Stimulated activated memory B cell treated with anti-CD40 and anti-IgM and Interleukin-4, amounts not matched to agents 10 μg/mL and 1 μg/mL and 100 μg/mL, for 72 hours (primary cell): ENCODE data around the gene SOX5.

Experiments used
- ATAC-seq: fragments of 150-1000 bp; cut with Tn5 transposase; 2 replicates; pipeline ENCODE4 v1.10.0; 2021
- H3K27ac Mint-ChIP-seq: one replicate; pipeline ENCODE4 v1.8.0; 2022; ENCODE audit warnings: mild to moderate bottlenecking, mixed read lengths
- H3K27me3 Mint-ChIP-seq: one replicate; pipeline ENCODE4 v1.8.0; 2022; ENCODE audit warnings: mixed read lengths
- H3K36me3 Mint-ChIP-seq: one replicate; pipeline ENCODE4 v1.8.0; 2022; ENCODE audit warnings: mixed read lengths
- H3K4me1 Mint-ChIP-seq: one replicate; pipeline ENCODE4 v1.8.0; 2022; ENCODE audit warnings: mixed read lengths
- H3K4me3 Mint-ChIP-seq: one replicate; pipeline ENCODE4 v1.8.0; 2022; ENCODE audit warnings: mild to moderate bottlenecking, moderate library complexity, mixed read lengths
- H3K9me3 Mint-ChIP-seq: one replicate; pipeline ENCODE4 v1.8.0; 2022; ENCODE audit warnings: mixed read lengths

The SOX5 gene

GRCh38 chr12:23931176-23931575 is 18.3 kb downstream of the SOX5 start:
- H3K4me3 Mint-ChIP-seq, result no peak overlapping the region
- no peaks in the 10 kb centered on the region for H3K9me3 Mint-ChIP-seq
- H3K27ac Mint-ChIP-seq, result no peak overlapping the region
- H3K27me3 Mint-ChIP-seq, result no peaks in the 10 kb centered on the region
- no peaks in the 10 kb centered on the region for H3K4me1 Mint-ChIP-seq
- no peak for ATAC-seq
- no peaks in the 10 kb centered on the region for H3K36me3 Mint-ChIP-seq

GRCh38 chr12:23930599-23930998 is 18.9 kb downstream of the SOX5 start:
- H3K27ac Mint-ChIP-seq, result no peak overlapping the region
- no peak for ATAC-seq
- no peak overlapping the region for H3K4me3 Mint-ChIP-seq
- no peaks in the 10 kb centered on the region for H3K9me3 Mint-ChIP-seq
- no peaks in the 10 kb centered on the region for H3K27me3 Mint-ChIP-seq
- no peaks in the 10 kb centered on the region for H3K36me3 Mint-ChIP-seq
- H3K4me1 Mint-ChIP-seq, result no peaks in the 10 kb centered on the region

- no peak overlapping the region for H3K4me3 Mint-ChIP-seq
- no peak overlapping the region for H3K27ac Mint-ChIP-seq
- H3K27me3 Mint-ChIP-seq, result no peaks in the 10 kb centered on the region
- ATAC-seq, result no peak
- H3K36me3 Mint-ChIP-seq, result no peaks in the 10 kb centered on the region
- H3K4me1 Mint-ChIP-seq, result no peaks in the 10 kb centered on the region
- H3K9me3 Mint-ChIP-seq, result no peaks in the 10 kb centered on the region
These were observed 19.6 kb downstream of the SOX5 start for GRCh38 chr12:23929906-23930305.

- Mint-ChIP-seq H3K27ac (no peak overlapping the region), H3K9me3 (no peaks in the 10 kb centered on the region), H3K4me1 (no peaks in the 10 kb centered on the region), H3K4me3 (no peak overlapping the region), H3K27me3 (no peaks in the 10 kb centered on the region), H3K36me3 (no peaks in the 10 kb centered on the region)
- ATAC-seq, result no peak
These were observed 21.6 kb downstream of the SOX5 start for GRCh38 chr12:23927907-23928306.

- H3K4me1 Mint-ChIP-seq, result no peaks in the 10 kb centered on the region
- H3K4me3 Mint-ChIP-seq, result no peak overlapping the region
- ATAC-seq, result no peak
- H3K27ac Mint-ChIP-seq, result no peak overlapping the region
- H3K36me3 Mint-ChIP-seq, result no peaks in the 10 kb centered on the region
- H3K9me3 Mint-ChIP-seq, result no peaks in the 10 kb centered on the region
- no peaks in the 10 kb centered on the region for H3K27me3 Mint-ChIP-seq
These were observed 28.2 kb downstream of the SOX5 start for GRCh38 chr12:23921099-23921856.

- Mint-ChIP-seq H3K27me3 (no peaks in the 10 kb centered on the region), H3K4me3 (no peak overlapping the region), H3K36me3 (no peaks in the 10 kb centered on the region), H3K4me1 (no peaks in the 10 kb centered on the region), H3K27ac (no peak overlapping the region), H3K9me3 (no peaks in the 10 kb centered on the region)
- ATAC-seq, result no peak
These were observed 37.9 kb downstream of the SOX5 start for GRCh38 chr12:23911574-23911973.

- ATAC-seq, result no peak
- Mint-ChIP-seq H3K27ac (no peak overlapping the region), H3K4me3 (no peak overlapping the region), H3K9me3 (no peaks in the 10 kb centered on the region), H3K27me3 (no peaks in the 10 kb centered on the region), H3K36me3 (no peaks in the 10 kb centered on the region), H3K4me1 (no peaks in the 10 kb centered on the region)
These were observed 39.9 kb downstream of the SOX5 start for GRCh38 chr12:23909551-23909950.

- Mint-ChIP-seq H3K9me3 (peaks cover 2% of the 10 kb centered on the region), H3K27me3 (no peaks in the 10 kb centered on the region), H3K36me3 (no peaks in the 10 kb centered on the region), H3K4me1 (no peaks in the 10 kb centered on the region), H3K4me3 (no peak overlapping the region), H3K27ac (no peak overlapping the region)
- ATAC-seq, result no peak
These were observed 43.1 kb downstream of the SOX5 start for GRCh38 chr12:23906329-23906728.

GRCh38 chr12:23899434-23899833 is 50.0 kb downstream of the SOX5 start:
- Mint-ChIP-seq H3K27me3 (no peaks in the 10 kb centered on the region), H3K4me1 (no peaks in the 10 kb centered on the region)

GRCh38 chr12:23898121-23898520 is 51.3 kb downstream of the SOX5 start:
- H3K4me3 Mint-ChIP-seq, result no peak overlapping the region
- H3K9me3 Mint-ChIP-seq, result peaks cover 3% of the 10 kb centered on the region
- no peak overlapping the region for H3K27ac Mint-ChIP-seq
- H3K36me3 Mint-ChIP-seq, result no peaks in the 10 kb centered on the region
- no peaks in the 10 kb centered on the region for H3K27me3 Mint-ChIP-seq
- no peaks in the 10 kb centered on the region for H3K4me1 Mint-ChIP-seq
- no peak for ATAC-seq

More at GRCh38 chr12:23899434-23899833, 50.0 kb downstream of the SOX5 start:
- Mint-ChIP-seq H3K36me3 (no peaks in the 10 kb centered on the region), H3K9me3 (peaks cover 3% of the 10 kb centered on the region), H3K27ac (no peak overlapping the region), H3K4me3 (no peak overlapping the region)
- no peak for ATAC-seq

- no peak overlapping the region for H3K27ac Mint-ChIP-seq
- no peaks in the 10 kb centered on the region for H3K9me3 Mint-ChIP-seq
- H3K27me3 Mint-ChIP-seq, result no peaks in the 10 kb centered on the region
- H3K36me3 Mint-ChIP-seq, result no peaks in the 10 kb centered on the region
- H3K4me1 Mint-ChIP-seq, result peaks cover 5% of the 10 kb centered on the region
- no peak overlapping the region for H3K4me3 Mint-ChIP-seq
- ATAC-seq, result no peak
These were observed 53.7 kb downstream of the SOX5 start for GRCh38 chr12:23895792-23896218.

- Mint-ChIP-seq H3K27me3 (no peaks in the 10 kb centered on the region), H3K4me3 (no peak overlapping the region)
These were observed 55.9 kb downstream of the SOX5 start for GRCh38 chr12:23893611-23894010.

GRCh38 chr12:23891115-23891514 is 58.4 kb downstream of the SOX5 start:
- Mint-ChIP-seq H3K27ac (no peak overlapping the region), H3K4me3 (no peak overlapping the region), H3K9me3 (no peaks in the 10 kb centered on the region), H3K27me3 (no peaks in the 10 kb centered on the region), H3K36me3 (no peaks in the 10 kb centered on the region), H3K4me1 (peaks cover 5% of the 10 kb centered on the region)
- ATAC-seq, result no peak

More at GRCh38 chr12:23893611-23894010, 55.9 kb downstream of the SOX5 start:
- Mint-ChIP-seq H3K36me3 (no peaks in the 10 kb centered on the region), H3K4me1 (peaks cover 5% of the 10 kb centered on the region), H3K9me3 (no peaks in the 10 kb centered on the region), H3K27ac (no peak overlapping the region)
- ATAC-seq, result no peak

GRCh38 chr12:23889069-23889440 is 60.4 kb downstream of the SOX5 start:
- no peak for ATAC-seq
- H3K4me1 Mint-ChIP-seq, result peaks cover 5% of the 10 kb centered on the region
- no peaks in the 10 kb centered on the region for H3K9me3 Mint-ChIP-seq
- no peak overlapping the region for H3K27ac Mint-ChIP-seq
- no peaks in the 10 kb centered on the region for H3K27me3 Mint-ChIP-seq
- H3K4me3 Mint-ChIP-seq, result no peak overlapping the region
- H3K36me3 Mint-ChIP-seq, result no peaks in the 10 kb centered on the region

GRCh38 chr12:23888396-23889068 is 60.9 kb downstream of the SOX5 start:
- Mint-ChIP-seq H3K27me3 (no peaks in the 10 kb centered on the region), H3K36me3 (no peaks in the 10 kb centered on the region), H3K9me3 (no peaks in the 10 kb centered on the region), H3K27ac (no peak overlapping the region), H3K4me3 (no peak overlapping the region), H3K4me1 (peaks cover 5% of the 10 kb centered on the region)
- no peak for ATAC-seq
